DMS53 (cell line): ENCODE data around the gene ZIC2.
"Not testable (repeated sequence)": the region's sequence is repeated elsewhere in the genome, so short reads cannot be mapped to it uniquely, and the experiment has no call there.

Experiments used
- DNase-seq: peaks from one replicate; lab custom pipeline; 2025; lab: John Stamatoyannopoulos, UW

Gene ZIC2

GRCh38 chr13:99981735-99982035, at the start of gene ZIC2:
TSS of gene ZIC2 (plus strand) at chr13:99981784. CDS start at chr13:99982065, 281 bp downstream.
- DNase-seq = peak; percentile 59

DNA sequence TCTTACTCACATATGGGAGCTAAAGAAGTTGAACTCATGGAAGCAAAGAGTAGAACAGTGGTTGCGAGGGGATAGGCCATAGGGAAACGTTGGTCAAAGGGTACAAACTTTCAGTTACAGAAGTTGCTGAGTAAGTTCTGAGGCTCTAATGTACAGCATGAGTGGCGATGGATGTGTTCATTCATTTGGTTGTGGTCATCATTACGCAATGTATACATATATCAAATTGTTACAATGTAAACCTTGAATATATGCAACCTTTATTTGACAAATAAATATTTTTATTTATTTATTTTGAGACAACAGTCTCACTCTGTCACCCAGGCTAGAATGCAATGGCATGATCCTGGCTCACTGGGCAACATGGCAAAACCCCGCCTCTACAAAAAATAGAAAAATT, 48.7 kb upstream of the ZIC2 start:
- DNase-seq = no peak

DNA sequence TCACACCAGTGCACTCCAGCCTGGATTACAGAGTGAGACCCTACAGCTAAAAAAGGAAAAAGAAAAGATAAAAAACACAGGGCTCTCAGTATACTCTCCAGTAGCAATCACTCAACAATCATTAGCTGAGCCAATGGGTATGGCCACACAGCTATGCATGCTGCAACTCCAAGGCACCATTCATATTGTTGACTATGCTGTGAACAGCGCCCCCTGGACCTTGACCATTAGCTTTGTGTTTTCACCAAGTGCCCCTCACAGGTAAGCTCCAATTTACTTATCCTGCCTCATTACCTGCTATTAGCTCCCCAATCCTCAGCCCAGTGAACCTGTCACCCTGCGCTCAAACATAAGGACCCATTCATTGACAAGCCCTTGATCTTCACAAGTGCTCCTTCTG, 45.8 kb upstream of the ZIC2 start:
- DNase-seq = no peak

DNA sequence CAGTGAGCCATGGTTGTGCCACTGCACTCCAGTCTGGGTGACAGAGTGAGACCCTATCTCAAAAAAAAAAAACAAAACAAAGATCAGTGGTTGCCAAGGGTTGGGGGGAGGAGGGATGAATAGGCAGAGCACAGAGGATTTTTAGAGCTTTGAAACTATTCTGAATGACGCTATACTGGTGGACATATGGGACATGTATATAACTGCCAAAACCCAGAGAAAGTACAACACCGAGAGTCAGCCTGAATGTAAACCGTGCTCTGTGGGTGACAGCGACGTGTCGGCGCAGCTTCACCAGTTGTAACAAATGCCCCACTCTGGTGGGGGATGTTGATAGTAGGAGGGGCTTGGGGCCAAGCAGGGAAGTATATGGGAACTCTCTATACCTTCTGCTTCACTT, 42.9 kb upstream of the ZIC2 start:
- DNase-seq = no peak

GRCh38 chr13:99941086-99941485, 40.5 kb upstream of the ZIC2 start:
- DNase-seq = peak; percentile 54

DNA sequence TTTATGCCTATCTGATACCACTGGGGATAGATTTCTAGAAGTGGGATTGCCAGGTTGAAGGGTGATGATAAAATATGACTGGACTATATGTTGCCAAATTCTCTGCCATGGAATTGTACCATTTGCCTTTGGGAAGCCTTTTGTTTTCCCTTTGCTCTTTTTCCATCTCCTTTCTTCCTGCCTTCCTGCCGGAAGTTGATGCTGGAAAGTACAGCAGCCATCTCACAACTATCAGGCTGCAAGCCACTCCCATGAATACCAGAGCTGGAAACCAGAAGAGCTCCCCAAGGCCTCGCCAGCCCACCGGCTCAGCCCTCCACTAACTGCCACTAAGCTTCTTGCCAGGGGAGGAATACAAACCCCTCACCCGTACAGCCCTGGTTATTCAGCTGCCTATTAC, 39.7 kb upstream of the ZIC2 start:
- DNase-seq = no peak

DNA sequence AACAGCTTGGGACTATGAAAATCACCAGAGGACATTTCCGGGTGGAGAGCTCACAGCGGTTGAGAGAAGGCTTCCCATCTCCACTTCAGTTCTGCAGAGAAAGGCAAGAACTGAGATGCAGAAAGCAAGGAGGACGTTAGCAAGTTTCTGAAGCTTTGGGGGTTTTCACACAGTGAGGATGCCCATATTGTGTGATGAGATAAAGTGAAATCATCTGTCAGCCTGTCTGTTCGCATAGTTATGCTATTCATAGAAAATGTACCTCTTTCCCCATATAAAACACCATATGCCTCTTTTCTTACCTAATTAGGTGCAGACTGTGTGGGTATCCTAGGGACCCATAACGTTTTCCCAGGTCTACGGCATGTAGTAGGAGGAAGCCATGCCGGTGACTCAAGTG, 37.5 kb upstream of the ZIC2 start:
- DNase-seq = no peak

DNA sequence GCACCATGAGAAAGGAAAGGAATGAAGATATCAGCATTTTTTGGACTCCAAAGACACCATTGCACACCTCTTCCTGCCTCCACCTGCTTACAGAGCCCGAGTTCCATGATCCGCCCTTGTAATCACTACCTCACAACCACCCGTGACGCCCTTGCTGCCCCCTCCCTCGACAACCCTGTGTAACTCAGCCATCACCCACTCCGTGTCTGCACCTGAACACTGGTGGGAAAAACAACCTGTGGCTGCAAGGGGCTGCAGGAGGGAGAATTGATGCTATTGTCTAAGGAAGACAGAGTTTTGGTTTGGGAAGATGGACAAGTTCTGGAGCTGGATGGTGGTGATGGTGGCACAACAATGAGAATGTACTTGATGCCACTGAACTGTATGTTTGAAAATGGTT, 37.0 kb upstream of the ZIC2 start:
- no peak for DNase-seq

DNA sequence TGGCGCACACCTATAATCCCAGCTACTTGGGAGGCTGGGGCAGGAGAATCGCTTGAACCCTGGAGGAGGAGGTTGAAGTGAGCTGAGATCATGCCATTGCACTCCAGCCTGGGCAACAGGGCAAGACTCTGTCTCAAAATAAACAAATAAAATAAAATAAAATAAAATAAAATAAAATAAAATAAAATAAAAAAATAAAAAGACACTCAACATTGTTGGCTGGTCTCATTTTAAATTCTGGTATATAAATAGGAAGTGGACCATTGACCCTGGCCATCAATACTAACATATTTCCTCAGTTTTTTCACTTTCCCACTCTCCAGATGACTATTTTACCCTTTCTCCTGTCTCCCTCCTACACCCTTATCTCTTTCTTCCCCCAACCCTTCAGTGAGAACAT, 36.1 kb upstream of the ZIC2 start:
- not testable (repeated sequence) for DNase-seq

GRCh38 chr13:99947666-99948065, 33.9 kb upstream of the ZIC2 start:
- DNase-seq = no peak

GRCh38 chr13:99948411-99948810, 33.2 kb upstream of the ZIC2 start:
- DNase-seq = no peak

GRCh38 chr13:99948907-99949678, 32.5 kb upstream of the ZIC2 start:
- no peak for DNase-seq

- DNase-seq = no peak
These were observed 31.7 kb upstream of the ZIC2 start for GRCh38 chr13:99949679-99950413.

GRCh38 chr13:99951666-99952065, 29.9 kb upstream of the ZIC2 start:
- not testable (repeated sequence) for DNase-seq

GRCh38 chr13:99953138-99953755, 28.3 kb upstream of the ZIC2 start:
- DNase-seq = no peak

GRCh38 chr13:99955107-99955746, 26.4 kb upstream of the ZIC2 start:
- no peak for DNase-seq

- DNase-seq = peak; percentile 21
These were observed 25.7 kb upstream of the ZIC2 start for GRCh38 chr13:99955747-99956472.

- peak; percentile 35 for DNase-seq
These were observed 24.9 kb upstream of the ZIC2 start for GRCh38 chr13:99956473-99957349.

- DNase-seq = no peak
These were observed 23.0 kb upstream of the ZIC2 start for GRCh38 chr13:99958406-99959126.

- DNase-seq = no peak
These were observed 22.5 kb upstream of the ZIC2 start for GRCh38 chr13:99959127-99959539.
